ENCODE results near the gene GRK5.
"Not testable (repeated sequence)": the region's sequence is repeated elsewhere in the genome, so short reads cannot be mapped to it uniquely, and the experiment has no call there.

DNA sequence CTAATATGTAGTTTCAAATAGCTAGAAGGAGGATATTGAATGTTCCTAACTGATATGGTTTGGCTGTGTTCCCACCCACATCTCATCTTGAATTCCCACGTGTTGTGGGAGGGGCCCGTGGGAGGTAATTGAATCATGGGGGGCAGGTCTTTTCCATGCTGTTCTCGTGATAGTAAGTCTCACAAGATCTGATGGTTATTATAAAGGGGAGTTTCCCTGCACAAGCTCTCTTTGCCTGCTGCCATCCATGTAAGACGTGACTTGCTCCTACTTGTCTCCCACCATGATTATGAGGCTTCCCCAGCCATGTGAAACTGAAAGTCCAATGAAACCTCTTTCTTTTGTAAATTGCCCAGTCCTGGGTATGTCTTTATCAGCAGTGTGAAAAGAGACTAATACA is 25.1 kb downstream of the GRK5 start:
- TF ChIP-seq CTCF (IDR thresholded peaks at IDR 0.05; ENCODE audit: borderline replicate concordance, extremely low read depth, low read length, poor library complexity, severe bottlenecking); EZH2 (IDR thresholded peaks at IDR 0.05; ENCODE audit: borderline replicate concordance, low read depth, low read length, severe bottlenecking): not testable (repeated sequence)
